Right atrium auricular region (tissue), 2 donors: ENCODE measurements around the gene THSD7B. TPM values are rescaled to one million over a fixed set of nuclear protein-coding genes. Genes with fewer than 3 reads are reported as not detected.

Experiments
- DNase-seq: peaks from one replicate; pipeline ENCODE4 v3.0.0-alpha.2; 2019; ENCODE audit warnings: low spot score
- H3K27ac ChIP-seq, 2 donors: fragments of 200-600 bp; sonication (generic); 1 replicate in 1 of 2; 2 replicates in 1 of 2; pipeline ENCODE4 v1.5.1; 2016 to 2019
- H3K27me3 ChIP-seq, 2 donors: fragments of 200-600 bp; sonication (generic); one replicate each; pipeline versions ENCODE4 v1.5.1 to v1.6.0; 2017 to 2019
- H3K36me3 ChIP-seq: fragments of 200-600 bp; sonication (generic); one replicate; pipeline ENCODE4 v1.5.1; 2016
- H3K4me1 ChIP-seq, 2 donors: fragments of 200-600 bp; sonication (generic); one replicate each; pipeline versions ENCODE4 v1.5.1 to v1.6.0; 2017 to 2019
- H3K4me3 ChIP-seq, 2 donors: fragments of 200-600 bp; sonication (generic); 1 replicate in 1 of 2; 2 replicates in 1 of 2; pipeline ENCODE4 v1.5.1; 2017 to 2019; ENCODE audit warnings: mild to moderate bottlenecking in 1 of 2, moderate library complexity in 1 of 2
- H3K9me3 ChIP-seq, 2 donors: fragments of 200-600 bp; sonication (generic); one replicate each; pipeline ENCODE4 v1.5.1; 2019
- CTCF ChIP-seq, 2 donors: fragments of 200-600 bp; sonication (generic); IDR thresholded peaks; one replicate each; pipeline ENCODE4 v1.5.1; 2019; ENCODE audit warnings: antibody characterized with exemption in 2 of 2
- total RNA-seq, 2 donors: library from RNA; depleted of rRNA; stranded (reverse); fragments of >200 nt; gene quantifications; one replicate each; pipeline ENCODE4 v1.1.0, GENCODE V29; 2016

THSD7B gene
- total RNA-seq, 2 donors from 2014 or later, result 0.07 to 0.08 TPM

GRCh38 chr2:137157851-137158250 is 392.5 kb downstream of the THSD7B start:
- H3K9me3 ChIP-seq, result no peaks in the 10 kb centered on the region
- H3K27me3 ChIP-seq, result no peaks in the 10 kb centered on the region
- no peak overlapping the region for H3K4me3 ChIP-seq
- no peak overlapping the region for H3K27ac ChIP-seq
- no peaks in the 10 kb centered on the region for H3K36me3 ChIP-seq
- no peak for TF ChIP-seq CTCF (IDR thresholded peaks at IDR 0.05)
- H3K4me1 ChIP-seq, result no peaks in the 10 kb centered on the region
- no peak for DNase-seq

- no peak overlapping the region for H3K4me3 ChIP-seq
- DNase-seq, result no peak
- no peak for TF ChIP-seq CTCF (IDR thresholded peaks at IDR 0.05)
- no peaks in the 10 kb centered on the region for H3K27me3 ChIP-seq
- H3K36me3 ChIP-seq, result no peaks in the 10 kb centered on the region
- no peak overlapping the region for H3K27ac ChIP-seq
- no peaks in the 10 kb centered on the region for H3K4me1 ChIP-seq
- H3K9me3 ChIP-seq, result no peaks in the 10 kb centered on the region
These were observed 395.9 kb downstream of the THSD7B start for GRCh38 chr2:137161250-137161649.

GRCh38 chr2:137165968-137166367 is 400.6 kb downstream of the THSD7B start:
- Histone ChIP-seq H3K36me3 (no peaks in the 10 kb centered on the region), H3K4me1 (no peaks in the 10 kb centered on the region), H3K4me3 (no peak overlapping the region), H3K9me3 (no peaks in the 10 kb centered on the region), H3K27ac (no peak overlapping the region), H3K27me3 (no peaks in the 10 kb centered on the region)
- TF ChIP-seq CTCF (IDR thresholded peaks at IDR 0.05), result no peak
- DNase-seq, result no peak

- H3K36me3 ChIP-seq, result no peaks in the 10 kb centered on the region
- H3K27ac ChIP-seq, result no peak overlapping the region
- DNase-seq, result no peak
- TF ChIP-seq CTCF (IDR thresholded peaks at IDR 0.05), result no peak
- no peaks in the 10 kb centered on the region for H3K27me3 ChIP-seq
- no peaks in the 10 kb centered on the region for H3K9me3 ChIP-seq
- no peak overlapping the region for H3K4me3 ChIP-seq
- no peaks in the 10 kb centered on the region for H3K4me1 ChIP-seq
These were observed 402.3 kb downstream of the THSD7B start for GRCh38 chr2:137167651-137168050.

GRCh38 chr2:137168552-137168951 is 403.2 kb downstream of the THSD7B start:
- Histone ChIP-seq H3K4me3 (no peak overlapping the region), H3K36me3 (no peaks in the 10 kb centered on the region), H3K27ac (no peak overlapping the region), H3K9me3 (no peaks in the 10 kb centered on the region), H3K4me1 (no peaks in the 10 kb centered on the region), H3K27me3 (no peaks in the 10 kb centered on the region)
- TF ChIP-seq CTCF (IDR thresholded peaks at IDR 0.05), result no peak
- no peak for DNase-seq

- Histone ChIP-seq H3K4me3 (no peak overlapping the region), H3K9me3 (no peaks in the 10 kb centered on the region), H3K4me1 (no peaks in the 10 kb centered on the region), H3K36me3 (no peaks in the 10 kb centered on the region), H3K27ac (no peak overlapping the region), H3K27me3 (no peaks in the 10 kb centered on the region)
- no peak for DNase-seq
- TF ChIP-seq CTCF (IDR thresholded peaks at IDR 0.05), result no peak
These were observed 406.8 kb downstream of the THSD7B start for GRCh38 chr2:137172162-137172561.
